Brain microvascular endothelial cell (primary cell): ENCODE measurements around the gene TEX54.
A peak's percentile ranks its signal among the peaks of the same experiment; 100 is the strongest.

ENCODE experiments used
- DNase-seq: peaks from one replicate; pipeline ENCODE4 v3.0.0-alpha.2; 2020
- H3K27ac ChIP-seq: fragments of 250-450 bp; sonication (Bioruptor Pico); 2 replicates; pipeline ENCODE4 v1.5.1; 2020; ENCODE audit warnings: mild to moderate bottlenecking, moderate library complexity
- H3K27me3 ChIP-seq: fragments of 250-450 bp; sonication (Bioruptor Pico); replicated peaks from 2 replicates; pipeline ENCODE4 v1.5.1; 2020; ENCODE audit warnings: mild to moderate bottlenecking
- H3K36me3 ChIP-seq: fragments of 250-450 bp; sonication (Bioruptor Pico); replicated peaks from 2 replicates; pipeline ENCODE4 v1.5.1; 2020; ENCODE audit warnings: mild to moderate bottlenecking
- H3K4me3 ChIP-seq: 2 replicates; pipeline ENCODE4 v1.5.1; 2011; ENCODE audit warnings: low read depth, mild to moderate bottlenecking, control low read depth, low read length, moderate library complexity
- CTCF ChIP-seq: IDR thresholded peaks from 2 replicates; pipeline ENCODE4 v1.5.1; 2011; ENCODE audit warnings: low read depth, mild to moderate bottlenecking, moderate library complexity, low read length, control low read depth, inconsistent platforms; ENCODE audit errors: missing control alignments
- in situ Hi-C: cut with HindIII; loops from 2 replicates; pipeline ENCODE4 v1.10.0; 2017; ENCODE audit warnings: low sequenced_read_pairs, low pct_ligation_motif_present

Gene TEX54

GRCh38 chr11:62796281-62796680, 36.4 kb downstream of the TEX54 start:
- Histone ChIP-seq H3K36me3 (peaks cover 87% of the 10 kb centered on the region), H3K4me3 (no peak overlapping the region), H3K27me3 (no peaks in the 10 kb centered on the region), H3K27ac (no peak overlapping the region)
- no peak for DNase-seq
- no peak for TF ChIP-seq CTCF
- in situ Hi-C loops, result no loop called here

DNA sequence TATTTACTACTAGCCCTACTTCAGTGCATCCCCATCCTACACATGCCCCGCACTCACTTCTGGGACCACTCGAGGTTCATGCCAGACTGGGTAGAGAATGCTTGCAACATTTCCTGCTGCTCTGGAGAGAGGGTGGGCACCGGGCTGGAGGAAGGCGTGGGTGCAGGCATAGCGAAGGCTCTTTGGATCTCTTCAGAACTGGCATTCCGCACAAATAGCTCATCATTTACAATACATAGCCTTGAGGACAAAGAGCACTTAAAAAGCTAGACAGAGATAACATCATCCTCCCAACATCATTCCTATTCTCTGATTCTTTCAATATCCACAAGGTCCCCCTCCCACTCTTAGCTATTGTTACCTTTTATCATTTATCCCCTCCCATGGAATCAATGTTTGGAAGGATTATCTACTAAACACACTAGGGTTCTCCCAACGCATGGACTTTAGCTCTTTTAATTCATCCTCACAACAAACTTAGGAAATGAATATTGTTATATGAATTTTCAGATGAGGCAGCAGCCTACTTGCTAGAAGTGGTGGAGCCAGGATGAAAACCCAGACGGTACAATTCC, 38.4 kb downstream of the TEX54 start:
- no peak overlapping the region for H3K4me3 ChIP-seq
- H3K27ac ChIP-seq, result no peak overlapping the region
- H3K36me3 ChIP-seq, result peaks cover 78% of the 10 kb centered on the region
- no peak for DNase-seq
- H3K27me3 ChIP-seq, result no peaks in the 10 kb centered on the region
- in situ Hi-C loops, result no loop called here
- TF ChIP-seq CTCF, result no peak

- Histone ChIP-seq H3K27me3 (no peaks in the 10 kb centered on the region), H3K27ac (peak overlapping the region; percentile 7), H3K4me3 (no peak overlapping the region), H3K36me3 (peaks cover 67% of the 10 kb centered on the region)
- in situ Hi-C loops, result no loop called here
- DNase-seq, result no peak
- TF ChIP-seq CTCF, result no peak
Measured at GRCh38 chr11:62792202-62792575, 40.5 kb downstream of the TEX54 start.

DNA sequence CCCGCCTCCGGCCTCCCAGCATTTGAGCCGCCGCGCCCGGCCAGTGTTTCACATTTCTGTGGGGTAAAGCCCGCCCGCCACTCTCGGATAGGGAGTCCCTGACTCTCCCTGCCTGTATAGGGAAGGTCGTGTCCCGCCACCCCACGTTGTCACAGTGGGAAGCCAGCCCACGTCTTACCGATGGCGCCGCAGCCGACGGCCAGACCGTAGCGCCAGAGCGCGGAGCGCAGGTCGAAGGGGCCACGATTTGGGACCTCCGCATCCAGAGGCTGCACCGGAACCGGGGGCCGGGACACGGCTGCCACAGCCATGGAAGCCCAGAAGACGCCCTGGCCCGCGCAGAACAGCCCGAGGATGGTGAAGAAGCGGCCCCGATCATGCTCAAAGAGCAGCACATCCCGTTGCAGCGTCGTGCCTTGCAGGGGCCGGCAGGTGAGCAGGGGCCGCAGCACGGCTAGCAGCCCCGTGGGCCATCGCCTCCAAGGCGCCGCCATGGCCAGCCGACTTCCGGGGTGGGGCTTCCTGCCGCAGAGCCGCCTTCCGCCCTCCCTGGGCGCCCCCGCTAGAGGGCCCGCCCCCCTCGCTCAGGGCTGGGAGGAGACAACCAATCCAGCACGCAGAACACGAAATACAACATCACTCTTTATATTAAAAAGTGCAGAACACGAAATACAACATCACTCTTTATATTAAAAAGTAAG, 41.0 kb downstream of the TEX54 start, which contains the start of gene TMEM223:
TMEM223 (minus strand) TSS at position 506 of the 701 bp plus-strand sequence; CDS start at position 494, 12 bp downstream.
- peak within 1 kb of the TSS; percentile 71 for H3K27ac ChIP-seq
- peak; percentile 68 for DNase-seq
- in situ Hi-C loops, result no loop called here
- no peaks in the 10 kb centered on the region for H3K27me3 ChIP-seq
- peaks cover 62% of the 10 kb centered on the region for H3K36me3 ChIP-seq
- TF ChIP-seq CTCF, result peak; percentile 12
- peak within 1 kb of the TSS; percentile 94 for H3K4me3 ChIP-seq

- no peak overlapping the region for H3K27ac ChIP-seq
- no peak for TF ChIP-seq CTCF
- H3K36me3 ChIP-seq, result peaks cover 42% of the 10 kb centered on the region
- no peaks in the 10 kb centered on the region for H3K27me3 ChIP-seq
- H3K4me3 ChIP-seq, result no peak overlapping the region
- DNase-seq, result no peak
- in situ Hi-C loops, result no loop called here
Measured at GRCh38 chr11:62789576-62789975, 43.1 kb downstream of the TEX54 start.
